Testis (tissue), 2 donors: ENCODE measurements around the gene NCK2.

ENCODE experiments used
- CTCF ChIP-seq, 3 experiments: fragments of 450-650 bp in 2 of 3; fragments of 200-600 bp in 1 of 3; sonication (generic) in 1 of 3; IDR thresholded peaks; one replicate each; pipeline ENCODE4 v1.5.1; 2016 to 2019; ENCODE audit warnings: antibody characterized with exemption in 3 of 3, mild to moderate bottlenecking in 2 of 3, moderate library complexity in 1 of 3
- POLR2A ChIP-seq: fragments of 450-650 bp; IDR thresholded peaks from one replicate; pipeline ENCODE4 v1.6.1; 2017; ENCODE audit warnings: antibody characterized with exemption, mild to moderate bottlenecking, moderate library complexity

- TF ChIP-seq POLR2A (no peak), CTCF (IDR thresholded peaks at IDR 0.05) (no peak)
These were observed 30.1 kb downstream of the NCK2 start for GRCh38 chr2:105774781-105775337.
